Femur (tissue), 1 donor: ENCODE measurements around the gene SMOC2.

Experiments used
- DNase-seq: peaks from one replicate; pipeline ENCODE4 v3.0.0-alpha.2; 2017

SMOC2 gene

DNA sequence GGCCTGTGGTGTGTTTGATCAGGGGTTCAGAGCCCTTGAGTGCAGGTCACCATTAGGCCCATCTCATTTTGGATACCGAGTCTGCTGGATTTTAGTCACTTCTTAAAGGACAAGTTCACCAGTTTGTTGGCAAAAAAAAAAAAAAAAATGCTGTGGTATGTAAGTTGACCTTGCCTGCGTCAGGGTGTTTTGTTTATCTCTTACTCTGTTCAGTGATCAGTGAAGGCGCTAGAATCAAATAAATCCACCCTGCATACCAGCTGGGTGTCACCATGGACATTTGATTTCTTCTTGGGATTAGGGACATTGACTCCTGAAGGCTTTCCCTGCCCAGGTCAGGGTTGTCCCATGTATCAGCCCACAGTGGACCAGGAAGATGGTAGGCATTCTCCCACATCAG lies 6.7 kb downstream of the SMOC2 start:
- DNase-seq, result no peak

DNA sequence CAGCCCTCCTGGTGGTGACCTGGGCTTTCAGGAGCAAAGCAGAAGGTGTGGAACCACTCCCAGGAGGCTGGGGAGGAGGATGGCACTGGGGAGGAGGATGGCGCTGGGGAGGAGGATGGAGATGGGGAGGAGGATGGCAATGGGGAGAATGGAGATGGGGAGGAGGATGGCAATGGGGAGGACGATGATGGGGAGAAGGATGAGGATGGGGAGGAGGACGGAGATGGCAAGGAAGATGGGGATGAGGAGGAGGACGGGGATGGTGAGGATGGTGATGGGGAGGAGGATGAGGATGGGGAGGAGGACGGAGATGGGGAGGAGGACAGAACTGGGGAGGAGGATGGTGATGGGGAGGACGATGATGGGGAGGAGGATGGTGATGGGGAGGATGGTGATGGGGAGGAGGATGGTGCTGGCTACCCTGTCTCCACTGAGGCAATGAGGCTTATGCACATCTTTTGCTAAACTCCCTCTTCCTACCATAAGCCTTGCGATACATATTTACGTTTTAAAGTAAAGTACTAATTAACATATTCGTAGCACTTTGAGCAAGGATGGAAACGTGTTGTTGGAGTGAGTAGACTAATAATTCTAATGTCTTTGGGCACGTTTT lies 7.4 kb downstream of the SMOC2 start:
- DNase-seq, result no peak

DNA sequence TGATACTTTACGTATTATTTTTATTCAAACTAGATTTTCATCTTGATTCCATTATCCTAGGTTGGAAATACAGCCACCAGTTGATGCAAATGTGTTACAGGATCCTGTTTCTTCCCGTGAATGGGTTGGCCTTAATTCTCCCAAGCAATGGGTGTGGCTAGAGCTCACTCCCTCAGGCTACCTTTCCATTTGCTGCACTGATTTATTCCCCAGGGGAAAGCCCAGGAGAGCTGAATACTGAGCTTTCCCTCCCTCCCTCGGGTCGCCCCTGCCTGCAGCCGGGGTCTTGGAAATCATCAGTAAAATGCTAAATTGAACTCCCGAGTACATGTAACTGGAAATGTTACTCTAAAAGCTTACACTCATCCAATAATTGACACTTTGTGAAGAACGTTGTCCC lies 9.9 kb downstream of the SMOC2 start:
- DNase-seq, result no peak

DNA sequence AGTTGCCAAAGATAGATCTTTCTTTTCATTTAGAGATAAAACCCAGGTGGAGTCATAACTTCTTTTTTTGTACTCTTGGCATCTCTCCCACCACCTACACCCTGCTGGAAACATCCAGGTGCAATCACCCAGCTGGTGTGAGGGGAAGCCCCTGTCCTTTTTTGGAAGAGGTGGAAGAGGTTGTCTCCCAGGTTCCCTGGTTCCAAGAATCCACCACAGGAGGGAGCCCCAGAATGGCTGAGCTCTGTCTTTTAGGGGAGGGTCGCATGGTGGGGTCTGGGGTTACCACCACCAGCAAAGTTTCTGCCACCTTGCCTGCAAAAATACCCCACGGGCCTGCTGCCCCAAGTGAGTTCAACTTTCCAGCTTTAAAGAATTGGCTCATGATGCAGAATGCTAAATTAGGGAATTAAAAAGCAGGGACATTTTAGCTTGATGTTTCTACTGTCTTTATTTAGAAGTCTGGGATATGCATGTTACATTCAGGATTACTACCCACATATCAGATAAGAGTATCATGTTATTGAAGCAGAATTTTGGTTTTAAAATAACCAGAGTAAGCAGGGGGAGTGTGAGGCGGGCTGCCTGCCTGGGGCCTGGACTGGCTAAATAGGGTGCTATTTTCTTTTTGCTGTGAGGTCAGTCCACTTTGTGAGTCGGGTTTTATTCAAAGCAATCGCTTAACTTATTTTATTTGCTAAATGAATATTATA lies 11.0 kb downstream of the SMOC2 start:
- DNase-seq, result no peak

DNA sequence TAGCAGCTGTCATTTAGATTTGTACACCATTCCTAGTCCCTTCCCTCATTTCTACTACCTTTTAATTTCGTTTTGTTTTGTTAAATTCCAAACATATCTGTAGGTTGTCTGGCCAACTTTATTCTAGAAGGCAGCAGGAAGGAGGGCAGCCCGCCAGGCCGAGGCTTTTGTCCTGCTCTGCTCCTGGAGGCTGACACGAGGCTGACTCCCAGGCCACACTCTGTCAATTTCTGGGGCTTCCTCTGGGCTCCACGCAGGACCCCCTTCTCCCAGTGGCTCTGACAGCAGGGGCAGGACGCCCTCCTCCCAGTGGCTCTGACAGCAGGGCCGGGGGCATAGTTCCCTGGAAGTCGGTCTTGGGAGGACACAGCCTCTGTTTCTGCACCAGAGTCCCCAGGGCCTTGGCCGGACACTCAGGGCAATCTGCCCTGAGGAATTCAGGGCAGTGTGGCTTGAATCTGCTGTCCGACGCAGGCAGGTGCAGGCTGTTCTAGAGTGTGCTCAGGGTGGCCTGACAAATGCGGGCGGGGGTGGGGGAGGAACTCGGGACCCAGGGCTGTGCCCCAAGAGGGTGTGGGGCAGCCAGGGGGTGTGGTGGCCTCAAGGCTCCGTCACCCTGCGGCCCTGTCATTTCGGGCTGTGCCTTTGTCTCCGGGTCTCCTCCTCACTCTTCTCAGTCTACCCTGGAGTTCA lies 11.8 kb downstream of the SMOC2 start:
- DNase-seq, result peak; percentile 48

DNA sequence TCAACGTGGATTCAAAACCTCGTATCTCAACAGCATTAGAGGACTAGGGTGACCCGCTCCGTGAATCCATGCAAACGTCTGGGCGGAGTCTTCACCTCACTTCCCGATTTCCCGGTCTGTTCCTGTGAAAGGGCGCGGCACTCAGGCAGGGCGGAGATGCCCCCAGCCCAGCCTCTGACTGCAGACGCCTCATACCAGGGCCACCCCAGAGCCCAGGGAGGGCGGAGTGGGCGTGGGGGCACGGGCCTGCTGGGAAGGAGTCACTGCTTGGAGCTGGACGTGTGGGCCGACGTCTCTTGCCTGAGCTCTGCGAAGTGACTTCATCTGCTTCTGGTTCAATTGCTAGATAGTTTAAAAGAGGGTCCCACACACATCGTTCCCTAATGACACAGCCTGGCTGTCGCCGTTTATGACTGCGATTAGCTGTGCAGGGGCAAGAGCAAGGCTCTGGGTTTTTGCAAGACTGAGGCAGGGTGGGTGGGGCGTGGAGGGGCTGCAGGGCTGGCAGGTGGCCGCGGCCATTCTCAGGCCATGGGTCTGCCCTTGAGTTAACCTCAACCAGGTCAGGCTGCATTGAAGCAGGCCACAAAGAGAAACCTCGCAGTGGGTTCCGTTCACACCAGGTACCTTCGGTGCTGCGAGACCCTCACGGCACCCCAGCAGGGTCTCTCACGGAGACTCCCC lies 15.0 kb downstream of the SMOC2 start:
- no peak for DNase-seq

DNA sequence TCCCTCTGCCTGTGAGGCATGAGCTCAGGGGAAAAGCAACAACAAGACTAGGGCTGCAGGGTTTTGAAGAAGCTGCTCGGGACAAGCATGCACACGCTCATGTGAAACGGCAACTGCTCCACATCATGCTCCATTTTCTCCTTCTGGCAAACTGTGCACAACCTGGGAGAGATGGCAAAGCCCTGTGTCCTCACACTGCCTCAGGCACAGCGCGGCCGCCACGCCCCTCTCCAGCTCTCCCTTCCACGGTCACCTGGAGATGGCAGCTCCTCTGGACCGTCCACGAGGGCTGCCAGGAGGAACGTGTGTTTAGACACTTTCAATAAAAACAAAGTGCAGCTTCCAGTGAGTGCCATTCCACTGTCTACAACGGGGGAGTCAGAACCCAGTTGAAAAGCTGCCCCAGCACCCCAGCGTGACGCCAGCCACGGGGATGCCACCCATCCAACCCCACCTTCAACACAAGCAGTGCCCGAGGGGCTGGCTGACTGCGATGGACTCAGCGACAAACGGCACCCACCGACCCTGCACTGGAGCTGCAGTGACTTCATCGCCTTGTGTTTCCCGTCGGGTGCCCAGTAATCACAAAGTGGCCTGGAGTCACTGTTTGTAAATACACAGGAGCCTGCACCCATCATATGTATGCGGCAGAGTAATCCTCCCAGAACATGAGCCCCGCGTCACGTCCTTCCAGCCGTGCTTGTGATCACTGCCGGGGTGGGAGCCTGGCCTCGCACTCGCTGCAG lies 16.1 kb downstream of the SMOC2 start:
- DNase-seq, result no peak

DNA sequence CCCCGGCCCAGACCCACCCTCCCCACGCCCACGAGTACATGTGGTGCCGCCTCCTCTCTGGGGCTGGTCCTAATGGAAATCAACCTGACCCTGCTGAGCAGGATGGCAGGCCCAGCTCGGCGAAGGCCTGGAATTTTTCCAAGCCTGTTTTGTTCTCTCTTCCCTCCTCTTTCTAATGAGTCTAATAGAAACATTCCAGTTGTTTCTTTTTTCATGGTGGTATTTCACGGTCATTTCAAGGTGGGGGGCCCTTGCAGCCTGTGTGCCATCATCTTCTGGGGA lies 16.6 kb downstream of the SMOC2 start:
- DNase-seq, result no peak

DNA sequence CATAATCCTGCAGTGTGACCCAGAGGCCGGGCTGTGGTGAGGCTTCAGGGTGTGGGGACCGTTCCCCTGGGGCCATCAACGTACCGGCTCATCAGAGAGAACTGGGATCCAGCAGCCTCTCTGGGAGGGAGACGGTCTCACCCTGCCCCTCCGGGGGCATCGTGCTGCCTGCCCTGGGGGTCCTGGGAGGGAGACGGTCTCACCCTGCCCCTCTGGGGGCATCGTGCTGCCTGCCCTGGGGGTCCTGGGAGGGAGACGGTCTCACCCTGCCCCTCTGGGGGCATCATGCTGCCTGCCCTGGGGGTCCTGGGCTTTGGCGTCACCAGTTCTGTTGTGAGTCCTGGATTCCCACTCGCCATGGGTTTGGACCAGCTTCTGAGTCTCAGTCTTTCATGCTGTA lies 17.1 kb downstream of the SMOC2 start:
- DNase-seq, result no peak

DNA sequence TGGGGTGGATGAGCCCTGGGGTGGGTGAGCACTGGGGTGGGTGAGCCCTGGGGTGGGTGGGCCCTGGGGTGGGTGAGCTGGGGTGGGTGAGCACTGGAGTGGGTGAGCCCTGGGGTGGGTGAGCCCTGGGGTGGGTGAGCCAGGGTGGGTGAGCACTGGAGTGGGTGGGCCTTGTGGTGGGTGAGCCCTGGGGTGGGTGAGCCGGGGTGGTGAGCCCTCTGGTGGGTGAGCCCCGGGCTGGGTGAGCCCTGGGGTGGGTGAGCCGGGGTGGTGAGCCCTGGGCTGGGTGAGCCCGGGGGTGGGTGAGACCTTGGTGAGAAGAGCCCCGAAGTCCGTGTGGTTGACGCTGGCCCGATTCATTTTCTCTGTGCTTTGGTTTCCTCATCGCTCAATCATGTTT lies 18.6 kb downstream of the SMOC2 start:
- DNase-seq, result no peak

DNA sequence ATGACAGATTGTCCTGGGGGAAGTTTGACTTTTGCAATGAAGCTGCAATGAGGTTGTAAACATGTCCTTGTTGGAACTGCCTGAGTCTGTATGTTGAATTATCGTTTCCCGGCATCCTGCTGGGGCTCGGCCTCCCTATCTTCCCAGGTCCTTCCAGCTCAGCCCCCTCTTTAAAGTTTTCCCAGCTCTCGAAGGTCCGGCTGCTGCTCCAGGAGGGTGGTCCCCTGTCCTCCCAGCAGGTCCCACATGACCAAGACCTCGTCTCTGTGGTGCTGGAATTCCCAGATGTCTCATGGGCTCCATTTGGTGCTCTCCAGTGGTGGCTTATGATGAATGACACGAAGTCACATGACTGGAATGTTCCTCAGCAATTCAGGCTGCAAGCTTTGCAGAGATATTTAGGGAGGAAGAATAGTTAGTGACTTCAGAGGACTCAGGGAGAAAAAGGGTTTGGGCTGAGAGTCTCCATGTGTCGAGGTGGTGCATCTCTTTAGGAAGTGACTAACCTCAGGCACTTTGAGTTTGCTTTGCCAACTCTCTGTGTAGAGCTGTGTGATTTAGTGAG lies 21.4 kb downstream of the SMOC2 start:
- DNase-seq, result no peak

DNA sequence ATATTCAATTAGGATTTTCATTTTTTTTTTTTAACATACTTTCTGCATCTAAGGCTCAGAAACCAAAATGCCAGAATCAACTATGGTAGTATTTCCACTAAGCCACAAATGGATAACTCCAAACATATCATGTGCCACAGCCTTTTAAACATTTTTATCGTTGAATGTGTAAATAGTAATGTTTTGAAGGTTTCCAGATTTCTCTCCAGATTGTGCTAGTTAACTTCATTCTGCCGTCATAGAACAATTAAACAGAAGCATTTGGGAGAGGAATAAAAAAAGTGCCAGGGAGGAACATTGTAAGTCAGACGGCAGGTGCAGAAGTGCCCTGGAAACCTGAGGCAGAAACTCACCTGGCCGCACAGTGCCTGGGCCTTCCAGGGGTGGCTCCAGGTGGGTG lies 23.6 kb downstream of the SMOC2 start:
- no peak for DNase-seq

DNA sequence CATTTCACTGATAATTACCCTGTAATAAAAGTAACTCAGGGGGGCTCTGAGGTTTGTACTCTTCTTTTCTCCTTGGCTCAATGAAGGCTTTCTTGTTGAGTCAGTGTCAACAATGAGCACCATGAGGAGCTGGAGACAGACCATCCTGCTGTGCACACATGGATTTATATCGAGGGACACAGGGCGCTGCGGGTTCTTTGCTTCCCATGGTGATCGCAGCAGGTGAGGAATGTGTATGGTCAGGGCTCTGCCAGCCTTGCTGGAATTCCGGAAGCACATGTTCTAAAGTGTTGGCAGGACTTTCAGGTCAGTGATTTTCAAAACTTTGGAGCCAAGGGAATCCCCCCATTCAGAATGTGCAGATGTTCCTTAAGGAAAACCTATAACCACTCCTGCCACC lies 27.1 kb downstream of the SMOC2 start:
- DNase-seq, result no peak

DNA sequence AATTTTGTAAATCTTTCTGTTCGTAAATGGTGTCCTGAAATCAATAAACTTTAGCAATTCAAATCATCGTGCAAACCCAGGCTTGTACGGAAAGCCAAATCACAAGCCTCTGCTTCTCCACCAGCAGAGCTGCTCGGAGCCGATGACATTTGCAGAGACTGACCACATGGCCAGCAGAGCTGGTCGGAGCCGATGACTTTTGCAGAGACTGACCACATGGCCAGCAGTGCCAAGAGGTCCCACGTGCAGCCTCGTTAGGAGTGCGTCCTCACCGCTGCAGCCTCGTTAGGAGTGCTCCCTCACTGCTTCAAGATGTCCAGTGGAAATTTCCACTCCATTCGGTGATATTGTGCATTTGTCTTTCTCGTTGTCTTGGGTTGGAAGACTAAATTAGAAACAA lies 28.5 kb downstream of the SMOC2 start:
- DNase-seq, result peak; percentile 56

DNA sequence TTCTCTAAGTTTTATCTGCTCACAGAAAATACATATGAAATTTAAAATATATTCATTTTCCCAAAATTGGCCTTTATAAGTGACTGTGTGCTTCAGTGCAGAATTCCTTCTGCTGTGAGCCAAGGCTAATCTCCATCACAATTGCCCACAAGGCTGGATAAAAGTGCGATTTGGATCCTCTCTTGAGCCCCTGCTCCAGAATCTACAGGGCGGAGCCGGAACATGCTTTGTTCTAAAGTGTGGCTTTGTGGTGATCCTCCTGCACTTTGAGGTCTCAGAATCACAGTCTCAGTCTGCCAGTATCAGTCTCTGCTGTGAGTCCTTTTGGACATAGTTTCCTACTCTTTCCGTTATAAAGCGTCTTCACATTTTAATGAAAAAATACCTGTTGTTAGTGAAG lies 28.9 kb downstream of the SMOC2 start:
- DNase-seq, result no peak

DNA sequence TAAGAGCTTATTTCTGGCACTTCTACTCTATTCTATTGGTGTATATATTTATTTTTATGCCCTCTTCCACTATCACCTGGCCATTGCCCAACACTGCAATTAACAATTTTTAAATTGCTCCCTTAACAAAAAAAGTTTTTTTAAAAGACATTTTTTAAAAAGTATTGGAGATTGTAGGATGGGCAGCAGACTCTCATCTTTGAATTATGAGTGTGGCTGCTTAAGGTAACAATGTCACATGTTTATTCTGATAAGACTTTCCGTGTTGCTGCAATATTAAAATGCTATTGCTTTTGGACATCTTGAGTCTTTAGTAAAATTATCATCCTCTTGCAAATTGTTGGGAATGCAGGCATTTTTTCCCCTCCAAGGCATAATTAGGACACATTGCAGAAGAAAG lies 31.4 kb downstream of the SMOC2 start:
- no peak for DNase-seq

DNA sequence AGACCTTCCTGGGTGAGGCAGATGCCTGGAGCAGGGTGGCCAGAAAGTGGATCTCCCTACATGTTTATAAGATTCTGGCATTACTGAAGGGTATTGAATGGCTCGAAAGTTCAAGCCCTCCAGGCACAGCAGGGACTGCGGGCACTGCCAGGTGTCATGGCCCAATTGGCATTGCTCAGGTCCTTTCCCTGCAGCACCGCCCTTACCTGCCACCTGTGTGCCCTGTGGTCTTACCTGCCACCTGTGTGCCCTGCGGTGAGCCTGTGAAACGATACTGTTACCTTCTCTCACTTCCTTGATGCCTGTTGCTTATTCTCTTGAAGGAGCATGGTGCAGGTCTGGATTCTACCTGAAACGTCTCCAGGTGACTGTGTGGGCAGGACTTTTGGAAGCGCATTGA lies 32.2 kb downstream of the SMOC2 start:
- no peak for DNase-seq

DNA sequence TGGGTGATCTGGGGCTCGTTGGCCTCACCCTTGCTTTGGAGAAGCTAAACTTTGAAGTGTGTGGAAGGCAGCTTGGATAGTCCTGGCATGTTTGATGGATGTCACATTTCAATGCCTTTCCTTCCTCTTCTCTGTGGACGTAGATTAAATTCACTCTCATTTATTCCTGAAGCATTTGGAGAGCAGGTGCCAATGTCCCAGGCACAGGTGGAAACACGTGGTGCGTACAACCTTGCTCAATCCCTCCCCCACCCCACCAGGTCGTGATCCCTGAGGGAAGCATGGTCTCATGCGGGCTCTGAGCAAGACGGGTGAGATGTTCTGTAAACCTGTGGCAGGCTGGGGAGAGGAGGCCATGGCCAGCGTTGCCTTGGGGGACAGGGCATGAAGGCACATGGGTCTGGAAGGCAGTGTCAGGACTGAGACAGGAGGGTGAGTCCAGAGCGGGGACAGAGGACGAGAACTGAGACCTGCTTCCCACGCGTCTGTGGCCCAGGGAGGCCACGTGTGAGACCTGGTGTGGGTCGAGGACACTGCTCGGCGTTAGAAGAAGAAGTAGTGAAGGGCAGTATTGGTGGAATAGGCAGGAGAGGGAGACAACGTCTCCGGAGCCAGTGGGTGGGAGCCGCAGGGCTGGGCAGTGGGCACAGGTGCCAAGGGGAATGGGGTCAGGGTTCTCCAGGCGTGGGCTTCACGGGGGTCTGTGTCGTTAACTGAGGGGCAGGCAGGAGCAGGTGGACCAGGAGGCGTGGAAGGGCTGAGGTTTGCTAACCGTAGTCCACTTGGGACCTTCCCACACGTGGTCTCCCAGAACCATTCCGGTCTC lies 34.4 kb downstream of the SMOC2 start:
- DNase-seq, result no peak

DNA sequence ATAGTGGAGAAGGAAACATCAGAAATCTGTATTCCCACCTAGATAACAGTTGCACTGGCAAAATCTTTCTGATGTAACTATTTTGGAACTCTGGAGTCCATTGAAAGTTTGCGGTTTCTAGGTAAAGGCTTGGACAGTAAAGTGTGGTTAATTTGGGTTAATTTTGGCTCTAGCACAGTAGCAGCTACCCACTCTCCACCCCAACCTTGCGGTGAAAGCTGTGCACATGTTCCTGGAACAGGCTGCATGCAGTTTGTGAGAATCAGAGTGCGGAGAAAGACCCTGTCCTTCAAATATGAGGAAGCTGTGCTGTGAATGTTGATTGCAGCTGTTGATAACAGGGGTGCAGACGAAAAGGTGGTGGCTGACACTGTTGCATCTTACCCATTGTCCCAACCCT lies 38.4 kb downstream of the SMOC2 start:
- DNase-seq, result no peak

DNA sequence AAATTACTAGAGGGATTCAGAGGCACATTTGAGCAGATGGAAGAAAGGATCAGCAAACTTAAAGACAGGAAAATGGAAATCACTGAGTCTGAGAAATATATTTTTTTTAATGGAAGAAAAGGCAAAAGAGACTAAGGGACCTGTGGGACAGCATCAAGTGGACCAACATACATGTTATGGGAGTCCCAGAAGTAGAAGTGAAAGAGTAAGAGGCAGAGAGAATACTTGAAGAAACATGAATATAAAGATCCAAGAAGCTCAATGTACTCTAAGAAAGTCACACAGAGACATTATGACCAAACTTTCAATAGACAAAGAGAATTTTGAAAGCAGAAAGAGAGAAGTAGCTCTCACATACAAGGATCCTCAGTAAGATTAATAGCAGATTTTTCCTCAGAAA lies 39.5 kb downstream of the SMOC2 start:
- no peak for DNase-seq

DNA sequence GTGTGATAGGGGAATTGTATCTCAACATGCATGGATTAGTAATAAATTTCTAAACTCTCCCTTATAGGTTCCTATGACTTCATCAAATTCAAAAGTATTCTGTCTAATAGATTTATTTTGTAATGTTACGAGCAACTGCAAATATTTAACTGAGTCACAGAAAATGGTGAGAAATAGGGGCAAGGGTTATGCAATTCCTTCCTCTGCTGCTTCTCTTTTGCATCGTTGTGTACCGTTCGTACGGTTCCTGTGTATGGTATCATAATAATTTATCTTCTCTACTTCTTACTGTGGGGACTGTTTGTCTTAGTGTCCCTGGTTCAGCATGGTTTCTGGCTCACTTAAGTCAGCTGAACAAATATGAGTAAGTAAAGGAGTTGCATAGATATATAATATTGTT lies 44.8 kb downstream of the SMOC2 start:
- DNase-seq, result no peak

DNA sequence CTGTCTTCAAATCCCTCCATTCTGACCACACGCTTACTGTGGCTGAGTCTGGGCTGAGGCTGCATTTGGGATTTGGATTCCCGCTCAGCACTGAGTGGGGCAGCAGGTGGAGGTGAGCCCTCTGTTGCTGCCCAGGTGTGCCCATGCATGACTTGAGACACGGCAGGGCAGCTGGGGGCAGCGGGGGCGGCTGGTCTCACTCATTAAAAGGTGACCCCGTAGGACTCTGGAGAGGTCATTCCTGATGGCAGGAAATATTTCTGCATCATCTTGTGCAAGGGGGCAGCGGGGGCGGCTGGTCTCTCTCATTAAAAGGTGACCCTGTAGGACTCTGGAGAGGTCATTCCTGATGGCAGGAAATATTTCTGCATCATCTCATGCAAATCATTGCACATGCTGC lies 49.8 kb downstream of the SMOC2 start:
- no peak for DNase-seq
